Renal cortex interstitium (tissue), 15 donors: ENCODE measurements around the gene ZBTB6. TPM values are rescaled to one million over a fixed set of nuclear protein-coding genes. Genes with fewer than 3 reads are reported as not detected.

ENCODE experiments used
- DNase-seq, 11 donors: peaks; one replicate each; pipeline ENCODE4 v3.0.0-alpha.2; 2013; ENCODE audit warnings: low read depth in 9 of 11, low spot score in 4 of 11; ENCODE audit errors: extremely low read depth in 1 of 11
- long read RNA-seq, 16 experiments: transcript quantifications; one replicate each; lab custom pipeline, GENCODE V29; 2026
- polyA plus RNA-seq, 3 donors: library from polyadenylated mRNA; unstranded; fragments of 120-200 nt; gene quantifications; one replicate each; pipeline ENCODE4 v1.2.1, GENCODE V29; 2013; ENCODE audit not compliant: insufficient read length in 3 of 3

Gene ZBTB6, protein sequence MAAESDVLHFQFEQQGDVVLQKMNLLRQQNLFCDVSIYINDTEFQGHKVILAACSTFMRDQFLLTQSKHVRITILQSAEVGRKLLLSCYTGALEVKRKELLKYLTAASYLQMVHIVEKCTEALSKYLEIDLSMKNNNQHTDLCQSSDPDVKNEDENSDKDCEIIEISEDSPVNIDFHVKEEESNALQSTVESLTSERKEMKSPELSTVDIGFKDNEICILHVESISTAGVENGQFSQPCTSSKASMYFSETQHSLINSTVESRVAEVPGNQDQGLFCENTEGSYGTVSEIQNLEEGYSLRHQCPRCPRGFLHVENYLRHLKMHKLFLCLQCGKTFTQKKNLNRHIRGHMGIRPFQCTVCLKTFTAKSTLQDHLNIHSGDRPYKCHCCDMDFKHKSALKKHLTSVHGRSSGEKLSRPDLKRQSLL
- 10 to 100 TPM; 12.5 to 14.0 (median 13.9) TPM for polyA plus RNA-seq
- long read RNA-seq, donor 1, full-length matches to known transcripts = 4 of 4 reads
- long read RNA-seq, donor 1, partial matches to known transcripts = 0 of 4 reads
- long read RNA-seq, donor 1, other reads (novel, unspliced or antisense) = 0 of 4 reads
- long read RNA-seq, donor 2, full-length matches to known transcripts = 2 of 2 reads
- long read RNA-seq, donor 2, partial matches to known transcripts = 0 of 2 reads
- long read RNA-seq, donor 2, other reads (novel, unspliced or antisense) = 0 of 2 reads
- long read RNA-seq, donor 3, full-length matches to known transcripts = 5 of 5 reads
- long read RNA-seq, donor 3, partial matches to known transcripts = 0 of 5 reads
- long read RNA-seq, donor 3, other reads (novel, unspliced or antisense) = 0 of 5 reads
- long read RNA-seq, donor 4, full-length matches to known transcripts = 7 of 7 reads
- long read RNA-seq, donor 4, partial matches to known transcripts = 0 of 7 reads
- long read RNA-seq, donor 4, other reads (novel, unspliced or antisense) = 0 of 7 reads
- long read RNA-seq, donor 5 = 0 reads
- long read RNA-seq, donor 6, full-length matches to known transcripts = 4 of 4 reads
- long read RNA-seq, donor 6, partial matches to known transcripts = 0 of 4 reads
- long read RNA-seq, donor 6, other reads (novel, unspliced or antisense) = 0 of 4 reads
- long read RNA-seq, donor 7, full-length matches to known transcripts = 2 of 2 reads
- long read RNA-seq, donor 7, partial matches to known transcripts = 0 of 2 reads
- long read RNA-seq, donor 7, other reads (novel, unspliced or antisense) = 0 of 2 reads
- long read RNA-seq, donor 8, full-length matches to known transcripts = 1 of 1 reads
- long read RNA-seq, donor 8, partial matches to known transcripts = 0 of 1 reads
- long read RNA-seq, donor 8, other reads (novel, unspliced or antisense) = 0 of 1 reads
- long read RNA-seq, donor 9, full-length matches to known transcripts = 4 of 4 reads
- long read RNA-seq, donor 9, partial matches to known transcripts = 0 of 4 reads
- long read RNA-seq, donor 9, other reads (novel, unspliced or antisense) = 0 of 4 reads
- long read RNA-seq, donor 10, full-length matches to known transcripts = 4 of 4 reads
- long read RNA-seq, donor 10, partial matches to known transcripts = 0 of 4 reads
- long read RNA-seq, donor 10, other reads (novel, unspliced or antisense) = 0 of 4 reads
- long read RNA-seq, donor 11, full-length matches to known transcripts = 4 of 4 reads
- long read RNA-seq, donor 11, partial matches to known transcripts = 0 of 4 reads
- long read RNA-seq, donor 11, other reads (novel, unspliced or antisense) = 0 of 4 reads
- long read RNA-seq, donor 12 = 0 reads
- long read RNA-seq, donor 13 = 0 reads
- long read RNA-seq, donor 14, full-length matches to known transcripts = 6 of 6 reads
- long read RNA-seq, donor 14, partial matches to known transcripts = 0 of 6 reads
- long read RNA-seq, donor 14, other reads (novel, unspliced or antisense) = 0 of 6 reads
- long read RNA-seq, donor 15, full-length matches to known transcripts = 1 of 1 reads
- long read RNA-seq, donor 15, partial matches to known transcripts = 0 of 1 reads
- long read RNA-seq, donor 15, other reads (novel, unspliced or antisense) = 0 of 1 reads
- long read RNA-seq, donor 16, full-length matches to known transcripts = 11 of 19 reads
- long read RNA-seq, donor 16, partial matches to known transcripts = 8 of 19 reads
- long read RNA-seq, donor 16, other reads (novel, unspliced or antisense) = 0 of 19 reads

DNA sequence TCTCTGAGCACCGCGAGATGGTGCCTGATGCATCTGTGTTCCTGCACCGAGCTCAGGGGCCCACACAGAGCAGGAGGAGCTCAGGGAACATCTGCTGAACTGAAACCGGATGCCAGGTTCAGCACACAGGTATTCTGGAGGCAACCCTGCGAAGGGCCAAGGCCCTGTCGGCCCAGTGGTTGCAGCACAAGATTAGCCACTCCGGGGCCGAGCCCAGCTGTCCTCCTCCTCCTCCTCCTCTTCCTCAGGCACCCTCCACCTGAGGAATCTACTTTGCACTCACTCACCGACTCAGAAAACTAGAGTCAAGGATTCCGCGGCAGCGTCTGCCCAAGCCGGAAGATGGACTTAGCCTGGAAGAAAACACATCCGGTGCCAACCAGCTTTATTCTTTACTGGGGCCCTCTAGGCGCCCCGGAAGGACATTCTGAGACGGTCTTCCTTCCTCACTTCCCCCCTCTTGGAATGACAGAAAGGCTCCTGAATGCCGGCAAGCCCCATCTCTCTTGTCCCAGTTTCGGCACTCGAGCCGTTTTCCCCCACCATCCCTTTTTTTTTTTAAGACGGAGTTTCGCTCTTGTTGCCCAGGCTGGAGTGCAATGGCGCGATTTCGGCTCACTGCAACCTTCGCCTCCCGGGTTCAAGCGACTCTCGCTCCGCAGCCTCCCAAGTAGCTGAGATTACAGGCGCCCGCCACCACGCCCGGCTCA is at the start of gene ZBTB6:
Gene ZBTB6, minus strand, starts transcription at position 360 of the 710 bp plus-strand sequence. CDS start 1,251 bp downstream, outside the sequence.
- peak in 10 of 11 donors; percentile 55 to 79 (median 75) for DNase-seq

DNA sequence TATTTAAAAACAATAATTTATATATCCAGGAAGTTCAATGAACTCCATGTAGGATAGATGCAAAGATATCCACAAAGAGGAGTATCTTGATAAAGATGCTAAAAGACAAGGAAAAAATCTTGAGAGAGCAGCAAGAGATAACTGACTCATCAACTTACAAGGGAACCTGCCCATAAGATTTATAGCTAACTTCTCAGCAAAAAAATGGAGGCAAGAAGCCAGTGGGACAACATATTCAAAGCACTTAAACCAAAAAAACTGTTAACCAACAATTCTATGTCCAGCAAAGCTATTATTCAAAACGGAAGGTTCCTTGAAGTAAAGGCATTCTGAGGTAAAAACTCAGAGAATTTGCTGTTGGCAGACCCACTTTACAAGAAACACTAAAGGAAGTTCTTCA is 48.0 kb upstream of the ZBTB6 start:
- no peak for DNase-seq

DNA sequence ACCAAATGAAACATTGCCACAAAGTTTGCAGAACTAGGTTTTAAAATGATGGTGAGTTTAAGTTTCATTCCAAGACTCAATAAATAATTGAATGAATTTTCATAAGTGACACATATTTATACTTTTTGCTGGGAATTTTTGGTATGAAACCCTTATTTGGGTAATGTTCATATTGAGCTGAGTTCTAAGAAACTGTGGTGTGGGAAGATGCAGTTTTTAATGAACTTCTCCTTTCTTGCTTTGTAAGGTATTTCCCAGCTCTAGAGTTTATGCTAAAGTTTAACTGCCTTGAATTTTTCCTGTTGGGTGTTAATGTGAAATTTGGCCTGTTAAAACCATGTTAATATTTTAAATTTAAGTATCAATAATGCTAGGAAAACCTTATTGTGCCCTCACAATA is 42.8 kb upstream of the ZBTB6 start:
- no peak for DNase-seq

GRCh38 chr9:122954253-122954691 is 41.1 kb upstream of the ZBTB6 start:
- no peak for DNase-seq

GRCh38 chr9:122951056-122951455 is 37.9 kb upstream of the ZBTB6 start:
- DNase-seq = no peak

GRCh38 chr9:122950263-122950662 is 37.1 kb upstream of the ZBTB6 start:
- no peak for DNase-seq

DNA sequence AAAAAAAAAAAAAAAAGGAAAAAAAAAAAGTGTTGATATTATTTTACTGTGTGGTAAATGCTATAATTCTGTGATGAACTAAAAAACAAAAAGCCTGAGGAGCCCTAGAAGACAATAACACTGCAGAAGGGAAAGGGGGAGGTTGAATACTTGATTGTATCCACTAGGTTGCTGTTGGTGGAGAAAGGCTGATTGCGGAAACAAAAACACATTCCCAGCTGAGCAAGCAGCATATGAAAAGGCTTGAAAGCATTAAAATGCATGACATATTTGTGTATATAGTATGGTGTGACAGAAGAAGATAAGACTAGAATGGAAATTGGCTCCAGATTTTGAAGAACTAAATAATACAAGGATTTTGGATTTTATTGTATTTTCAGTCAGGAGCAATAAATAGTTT is 36.6 kb upstream of the ZBTB6 start:
- no peak for DNase-seq

GRCh38 chr9:122948313-122948712 is 35.2 kb upstream of the ZBTB6 start:
- DNase-seq = no peak

DNA sequence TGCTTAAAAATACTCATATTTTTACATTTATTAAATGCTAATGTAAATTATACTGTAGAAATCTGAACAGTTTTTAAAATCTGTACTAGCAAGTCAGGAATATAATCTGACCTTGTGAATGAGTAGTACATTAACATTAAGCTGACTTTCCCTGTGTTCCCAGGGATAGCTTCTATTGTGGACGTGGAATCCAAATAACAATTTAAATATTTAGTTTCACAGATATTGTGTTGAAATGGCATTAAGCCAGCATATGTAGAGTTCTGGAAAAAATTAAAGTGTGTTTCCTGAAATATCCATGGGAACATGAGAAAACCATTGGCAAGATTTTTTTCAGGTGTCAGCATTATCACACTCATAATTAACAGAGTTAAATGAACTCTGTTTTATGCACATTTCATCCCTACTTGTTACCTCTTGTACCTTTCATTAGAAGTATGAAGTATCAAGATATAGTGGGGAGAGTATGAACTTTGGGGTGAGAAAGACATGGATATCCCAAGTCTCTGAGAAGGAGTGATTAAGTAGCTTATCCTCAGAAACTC is 33.4 kb upstream of the ZBTB6 start:
- DNase-seq = no peak

- DNase-seq = no peak
Observed at GRCh38 chr9:122944960-122945888, 32.1 kb upstream of the ZBTB6 start.

DNA sequence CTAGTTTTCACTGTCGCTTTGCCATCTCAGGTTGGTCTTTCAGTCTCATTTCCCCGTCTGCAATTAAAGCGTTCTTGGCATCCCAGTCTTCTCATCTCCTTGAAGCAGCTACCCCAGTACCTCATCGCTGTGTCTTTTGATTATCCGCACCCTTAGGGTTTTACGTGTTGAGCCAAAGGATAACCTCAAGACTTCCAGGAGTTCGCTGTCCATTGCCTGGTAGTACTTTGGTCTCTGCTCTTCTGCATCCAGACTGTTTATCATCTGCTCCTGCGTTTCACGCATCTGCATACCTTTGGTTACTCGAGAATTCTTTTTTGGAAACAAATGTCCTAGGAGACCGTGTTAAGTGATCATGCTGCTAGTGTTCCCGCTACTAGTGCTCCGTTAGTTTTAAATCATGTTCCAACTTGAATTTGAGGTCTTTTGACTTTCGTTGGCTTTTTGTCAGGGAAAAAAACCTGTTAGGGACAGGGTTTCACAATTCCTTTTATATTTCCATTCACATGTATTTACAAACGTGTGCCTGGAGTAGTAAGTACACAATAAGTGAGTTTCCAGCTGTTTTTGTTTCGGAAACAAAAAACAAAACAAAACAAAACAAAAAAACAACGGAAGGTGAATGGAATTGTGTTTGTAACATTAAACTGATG is 28.6 kb upstream of the ZBTB6 start:
- DNase-seq = peak in 2 of 11 donors; percentile 19 to 21

- peak; percentile 89 to 99 (median 97) for DNase-seq
Observed at GRCh38 chr9:122940749-122941581, 27.8 kb upstream of the ZBTB6 start, which contains the start of gene RABGAP1. RABGAP1 (plus strand) TSS chr9:122941020; CDS start chr9:122957060, 16,040 bp downstream.

GRCh38 chr9:122940454-122940748 is 27.3 kb upstream of the ZBTB6 start:
- DNase-seq = no peak

DNA sequence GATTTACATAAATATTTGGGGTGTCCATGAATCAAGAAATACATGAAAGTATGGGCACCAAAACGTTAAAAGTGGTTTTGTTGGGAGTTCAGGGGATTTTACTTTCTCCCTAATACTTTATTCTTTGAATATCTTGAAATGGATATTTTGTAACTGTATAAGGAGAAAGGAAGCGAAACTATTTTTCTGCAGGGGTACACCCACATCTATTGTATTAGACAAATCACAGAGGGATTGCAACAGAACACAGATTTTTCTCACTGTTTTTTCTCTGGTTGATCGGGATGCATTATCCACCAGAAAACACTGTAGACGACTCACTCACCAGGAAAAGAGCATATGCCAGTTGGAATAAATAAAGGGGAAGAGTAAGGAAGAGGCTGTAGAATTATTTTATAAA is 26.5 kb upstream of the ZBTB6 start:
- no peak for DNase-seq
